ENCODE measurements around the gene ATRN. TPM values are rescaled to one million over a fixed set of nuclear protein-coding genes. Genes with fewer than 3 reads are reported as not detected.

Gene ATRN
- total RNA-seq, 2 experiments from 2014 or later, result 0.09 to 4.5 TPM

- Histone ChIP-seq H3K36me3 (ENCODE audit: insufficient read depth, low read length) (no peaks in the 10 kb centered on the region), H4K20me1 (ENCODE audit: insufficient read depth, low read length) (no peaks in the 10 kb centered on the region), H2AFZ (ENCODE audit: low read length) (no peak overlapping the region), H3K9me2 (ENCODE audit: insufficient read depth, low read length) (no peaks in the 10 kb centered on the region), H3K27ac (ENCODE audit: low read depth, low read length, poor library complexity, severe bottlenecking) (no peak overlapping the region), H3K4me3 (ENCODE audit: low read depth, low read length, poor library complexity, severe bottlenecking) (no peak overlapping the region), H3K79me2 (ENCODE audit: insufficient read depth, low read depth, low read length) (no peaks in the 10 kb centered on the region), H3K4me1 (ENCODE audit: insufficient read depth, low read length, poor library complexity, severe bottlenecking) (no peaks in the 10 kb centered on the region), H3K4me2 (ENCODE audit: low read length) (no peak overlapping the region), H3K9me3 (ENCODE audit: low read length) (no peaks in the 10 kb centered on the region)
- intact Hi-C loops (cut with micrococcal nuclease; ENCODE audit: unreplicated experiment), result no loop called here
- no peak for TF ChIP-seq CTCF (conservative IDR thresholded peaks at IDR 0.05; ENCODE audit: low read length)
- TF ChIP-seq EZH2phosphoT487 (IDR thresholded peaks at IDR 0.05; ENCODE audit: borderline replicate concordance, low read depth, low read length), result no peak
- no TSS peak for BruUV-seq (replicated peaks)
- POLR2A ChIA-PET, result no interaction called here
- DNase-seq (ENCODE audit: low spot score), result no peak
- CTCF ChIA-PET (ENCODE audit: unreplicated experiment), result no interaction called here
These were observed 203.6 kb downstream of the ATRN start for GRCh38 chr20:3674447-3674846.

GRCh38 chr20:3674995-3675900, 204.4 kb downstream of the ATRN start:
- no peaks in the 10 kb centered on the region for H3K9me3 ChIP-seq (ENCODE audit: low read length)
- H4K20me1 ChIP-seq (ENCODE audit: insufficient read depth, low read length), result no peaks in the 10 kb centered on the region
- no TSS peak for BruUV-seq (replicated peaks)
- no peaks in the 10 kb centered on the region for H3K36me3 ChIP-seq (ENCODE audit: insufficient read depth, low read length)
- no peaks in the 10 kb centered on the region for H3K9me2 ChIP-seq (ENCODE audit: insufficient read depth, low read length)
- no peak overlapping the region for H3K27ac ChIP-seq (ENCODE audit: low read depth, low read length, poor library complexity, severe bottlenecking)
- H3K4me3 ChIP-seq (ENCODE audit: low read depth, low read length, poor library complexity, severe bottlenecking), result no peak overlapping the region
- no peak for DNase-seq (ENCODE audit: low spot score)
- H3K79me2 ChIP-seq (ENCODE audit: insufficient read depth, low read depth, low read length), result no peaks in the 10 kb centered on the region
- TF ChIP-seq CTCF (conservative IDR thresholded peaks at IDR 0.05; ENCODE audit: low read length) (no peak), EZH2phosphoT487 (IDR thresholded peaks at IDR 0.05; ENCODE audit: borderline replicate concordance, low read depth, low read length) (no peak)
- intact Hi-C loops (cut with micrococcal nuclease; ENCODE audit: unreplicated experiment), result loop anchor here (5.0 kb wide), 1 partner anchor 182 kb away; no protein-coding TSS in a partner anchor
- CTCF ChIA-PET (ENCODE audit: unreplicated experiment), result interaction anchor here (1.0 kb wide), 1 partner anchor 26 kb away, joined by 3 read pairs; no protein-coding TSS in a partner anchor
- H3K4me2 ChIP-seq (ENCODE audit: low read length), result no peak overlapping the region
- no peaks in the 10 kb centered on the region for H3K4me1 ChIP-seq (ENCODE audit: insufficient read depth, low read length, poor library complexity, severe bottlenecking)
- POLR2A ChIA-PET, result no interaction called here
- no peak overlapping the region for H2AFZ ChIP-seq (ENCODE audit: low read length)

- Histone ChIP-seq H3K4me2 (ENCODE audit: low read length) (no peak overlapping the region), H3K79me2 (ENCODE audit: insufficient read depth, low read depth, low read length) (no peaks in the 10 kb centered on the region), H3K36me3 (ENCODE audit: insufficient read depth, low read length) (no peaks in the 10 kb centered on the region), H4K20me1 (ENCODE audit: insufficient read depth, low read length) (no peaks in the 10 kb centered on the region), H2AFZ (ENCODE audit: low read length) (no peak overlapping the region), H3K9me3 (ENCODE audit: low read length) (no peaks in the 10 kb centered on the region), H3K9me2 (ENCODE audit: insufficient read depth, low read length) (no peaks in the 10 kb centered on the region), H3K4me3 (ENCODE audit: low read depth, low read length, poor library complexity, severe bottlenecking) (no peak overlapping the region), H3K27ac (ENCODE audit: low read depth, low read length, poor library complexity, severe bottlenecking) (no peak overlapping the region), H3K4me1 (ENCODE audit: insufficient read depth, low read length, poor library complexity, severe bottlenecking) (no peaks in the 10 kb centered on the region)
- BruUV-seq (replicated peaks), result no TSS peak
- POLR2A ChIA-PET, result interaction anchor here (0.6 kb wide), 1 partner anchor 269 kb away, joined by 3 read pairs; no protein-coding TSS in a partner anchor
- intact Hi-C loops (cut with micrococcal nuclease; ENCODE audit: unreplicated experiment), result loop anchor here (5.0 kb wide), 1 partner anchor 180 kb away; no protein-coding TSS in a partner anchor
- no peak for DNase-seq (ENCODE audit: low spot score)
- CTCF ChIA-PET (ENCODE audit: unreplicated experiment), result no interaction called here
- TF ChIP-seq EZH2phosphoT487 (IDR thresholded peaks at IDR 0.05; ENCODE audit: borderline replicate concordance, low read depth, low read length) (no peak), CTCF (conservative IDR thresholded peaks at IDR 0.05; ENCODE audit: low read length) (no peak)
These were observed 206.9 kb downstream of the ATRN start for GRCh38 chr20:3677733-3678132.

Measured in OCI-LY7 (cell line).